HepG2 (cell line): ENCODE measurements around the gene RASL12. TPM values are rescaled to one million over a fixed set of nuclear protein-coding genes. Genes with fewer than 3 reads are reported as not detected.

Source experiments
- BRD4 ChIP-seq: sonication (generic); formaldehyde crosslinking; IDR thresholded peaks from 2 replicates; pipeline ENCODE4 v1.4.0; 2020; ENCODE audit warnings: missing genetic modification reagents
- CHD4 ChIP-seq: fragments of 200-600 bp; sonication (generic); IDR thresholded peaks from 2 replicates; pipeline ENCODE4 v1.7.0; 2017; ENCODE audit warnings: mild to moderate bottlenecking, low read length, borderline replicate concordance
- DNMT1 ChIP-seq: sonication (generic); formaldehyde crosslinking; IDR thresholded peaks from 2 replicates; pipeline ENCODE4 v1.5.1; 2020; ENCODE audit warnings: mild to moderate bottlenecking, missing genetic modification reagents
- EEA1 ChIP-seq: sonication (generic); formaldehyde crosslinking; IDR thresholded peaks from 2 replicates; pipeline ENCODE4 v1.5.1; 2020; ENCODE audit warnings: mild to moderate bottlenecking, missing genetic modification reagents, borderline replicate concordance
- IKZF1 ChIP-seq: fragments of 450-650 bp; IDR thresholded peaks from 2 replicates; pipeline ENCODE4 v1.7.1; 2016
- IKZF4 ChIP-seq: sonication (generic); formaldehyde crosslinking; IDR thresholded peaks from 2 replicates; pipeline ENCODE4 v1.5.1; 2020; ENCODE audit warnings: borderline replicate concordance, mild to moderate bottlenecking, low read depth, missing genetic modification reagents; ENCODE audit errors: not compliant biosample characterization
- NCOA1 ChIP-seq: sonication (generic); formaldehyde crosslinking; IDR thresholded peaks from 2 replicates; pipeline ENCODE4 v1.9.0; 2021; ENCODE audit warnings: missing genetic modification reagents
- NFYB ChIP-seq: sonication (generic); formaldehyde crosslinking; IDR thresholded peaks from 2 replicates; pipeline ENCODE4 v1.4.0; 2020; ENCODE audit warnings: missing genetic modification reagents
- RAD51 ChIP-seq: fragments of 450-650 bp; IDR thresholded peaks from 2 replicates; pipeline ENCODE4 v1.6.1; 2016; ENCODE audit warnings: borderline replicate concordance
- RCOR2 ChIP-seq: IDR thresholded peaks from 2 replicates; pipeline ENCODE4 v1.6.1; 2016; ENCODE audit warnings: missing biosample characterization, missing genetic modification reagents
- SMC3 ChIP-seq: IDR thresholded peaks from 2 replicates; pipeline ENCODE4 v1.6.1; 2011; ENCODE audit warnings: low read length, improper control_type of control experiment
- TEAD3 ChIP-seq: optimal IDR thresholded peaks from 2 replicates; pipeline ENCODE3; 2016; ENCODE audit warnings: borderline replicate concordance
- ZNF138 ChIP-seq: sonication (generic); formaldehyde crosslinking; IDR thresholded peaks from 2 replicates; pipeline ENCODE4 v1.5.0; 2020; ENCODE audit warnings: mild to moderate bottlenecking, low read depth, missing genetic modification reagents
- ZNF432 ChIP-seq: sonication (generic); formaldehyde crosslinking; IDR thresholded peaks from 2 replicates; pipeline ENCODE4 v1.5.0; 2020; ENCODE audit warnings: missing genetic modification reagents, mild to moderate bottlenecking, borderline replicate concordance
- ZNF484 ChIP-seq: sonication (generic); formaldehyde crosslinking; IDR thresholded peaks from 2 replicates; pipeline ENCODE4 v1.5.1; 2020; ENCODE audit warnings: mild to moderate bottlenecking, low read depth, missing genetic modification reagents, borderline replicate concordance
- ZNF496 ChIP-seq: sonication (generic); formaldehyde crosslinking; IDR thresholded peaks from 2 replicates; pipeline ENCODE4 v1.8.1; 2023; ENCODE audit warnings: mild to moderate bottlenecking, moderate library complexity, missing genetic modification reagents; ENCODE audit not compliant: insufficient replicate concordance
- ZNF652 ChIP-seq: IDR thresholded peaks from 2 replicates; pipeline ENCODE4 v1.6.1; 2016; ENCODE audit warnings: low read depth, borderline replicate concordance
- polyA plus RNA-seq, 8 experiments: library from polyadenylated mRNA; depleted of rRNA in 3 of 8; stranded (reverse) in 7 of 8; unstranded in 1 of 8; fragments of >200 nt; fragmentation: Illumina TruSeq in 4 of 8; extraction: Trizol in 4 of 8; gene quantifications; 2 replicates each; pipeline versions ENCODE4 v1.2.1 to v1.2.3, GENCODE V29; 2011 to 2016; ENCODE audit warnings: low read depth in 4 of 8, missing spikeins in 1 of 8, mixed read lengths in 1 of 8; ENCODE audit not compliant: insufficient read depth in 1 of 8
- total RNA-seq, 5 experiments: library from RNA; depleted of rRNA; stranded (reverse); fragments of >200 nt; fragmentation: Illumina TruSeq; extraction: Trizol; gene quantifications; 2 replicates each; pipeline ENCODE4 v1.2.3, GENCODE V29; 2016; ENCODE audit warnings: low read depth in 1 of 5
- TF ChIP-seq, protein P1 (sequence below): sonication (generic); formaldehyde crosslinking; conservative IDR thresholded peaks from 2 replicates; pipeline ENCODE4 v1.4.0; 2020; ENCODE audit warnings: missing genetic modification reagents
- TF ChIP-seq, protein P2 (sequence below), 2 experiments: IDR thresholded peaks; 2 replicates each; pipeline ENCODE4 v1.6.1; 2011 to 2012; ENCODE audit warnings: low read length in 2 of 2, borderline replicate concordance in 1 of 2, low read depth in 1 of 2, mild to moderate bottlenecking in 1 of 2, moderate library complexity in 1 of 2
- TF ChIP-seq, protein P3 (sequence below): sonication (generic); formaldehyde crosslinking; IDR thresholded peaks from 2 replicates; pipeline ENCODE4 v1.8.1; 2022; ENCODE audit warnings: mild to moderate bottlenecking, missing genetic modification reagents
- TF ChIP-seq, protein P4 (sequence below): sonication (generic); formaldehyde crosslinking; IDR thresholded peaks from 2 replicates; pipeline ENCODE4; 2020; ENCODE audit warnings: missing genetic modification reagents, mild to moderate bottlenecking, borderline replicate concordance

The RASL12 gene
- total and polyA plus RNA-seq, 2 of the 13 experiments (the other 11 are each of a cell fraction or from before 2014, with no cell fraction given): 0.16 to 0.55 TPM

DNA sequence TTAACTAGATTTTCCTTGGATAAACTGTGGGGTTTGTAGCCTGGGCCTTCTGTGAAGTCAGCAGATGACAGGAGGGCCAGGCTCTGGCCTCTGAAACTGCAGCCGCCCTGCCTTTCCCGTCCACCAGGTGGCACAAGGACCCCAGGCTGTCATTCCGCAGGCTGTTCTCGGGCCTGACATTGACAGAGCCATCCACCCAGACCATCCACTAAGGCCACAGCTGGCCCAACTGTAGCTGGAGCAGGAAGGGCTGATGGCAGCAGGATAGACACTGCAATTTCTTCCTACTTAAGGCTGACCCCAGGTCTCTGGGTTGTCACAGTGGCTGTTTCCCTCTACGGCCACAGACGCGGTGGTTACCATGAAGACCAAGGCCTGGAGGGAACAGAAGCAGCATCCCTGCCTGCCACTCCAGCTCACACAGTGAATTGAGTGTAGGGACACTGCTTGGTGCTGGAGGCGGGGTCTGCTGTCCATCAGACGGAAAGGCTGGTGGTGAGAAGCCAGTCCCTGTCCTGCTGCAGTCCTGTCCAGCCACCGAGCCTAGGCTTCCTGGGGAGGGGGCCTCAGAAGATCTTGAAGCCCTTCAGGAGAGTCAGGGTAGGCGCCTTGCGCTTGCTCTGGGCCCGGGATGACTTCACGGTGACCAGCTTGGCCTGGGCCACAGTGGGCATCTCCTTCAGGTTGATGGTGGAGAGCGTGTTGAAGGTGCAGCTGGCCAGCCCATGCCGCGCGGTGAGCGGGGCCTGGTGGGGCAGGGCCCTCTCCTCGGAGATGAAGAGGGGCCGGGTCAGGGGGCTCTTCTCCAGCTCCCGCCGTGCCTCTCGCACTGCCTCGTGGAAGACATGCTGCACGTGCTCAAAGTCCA lies 13.2 kb downstream of the RASL12 start (continued):
- TF ChIP-seq, protein P1, sequence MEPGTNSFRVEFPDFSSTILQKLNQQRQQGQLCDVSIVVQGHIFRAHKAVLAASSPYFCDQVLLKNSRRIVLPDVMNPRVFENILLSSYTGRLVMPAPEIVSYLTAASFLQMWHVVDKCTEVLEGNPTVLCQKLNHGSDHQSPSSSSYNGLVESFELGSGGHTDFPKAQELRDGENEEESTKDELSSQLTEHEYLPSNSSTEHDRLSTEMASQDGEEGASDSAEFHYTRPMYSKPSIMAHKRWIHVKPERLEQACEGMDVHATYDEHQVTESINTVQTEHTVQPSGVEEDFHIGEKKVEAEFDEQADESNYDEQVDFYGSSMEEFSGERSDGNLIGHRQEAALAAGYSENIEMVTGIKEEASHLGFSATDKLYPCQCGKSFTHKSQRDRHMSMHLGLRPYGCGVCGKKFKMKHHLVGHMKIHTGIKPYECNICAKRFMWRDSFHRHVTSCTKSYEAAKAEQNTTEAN (CRISPR knock-in tag): no peak
- TF ChIP-seq BRD4 (no peak), ZNF138 (CRISPR knock-in tag) (no peak), ZNF496 (no peak), NCOA1 (no peak; the same call in 1 of the 2 replicates), CHD4 (no peak), NFYB (no peak), IKZF4 (CRISPR knock-in tag) (no peak), ZNF652 (CRISPR knock-in tag) (no peak), IKZF1 (no peak), SMC3 (peak; percentile 98), DNMT1 (CRISPR knock-in tag) (no peak), RAD51 (no peak), RCOR2 (CRISPR knock-in tag) (no peak), ZNF432 (no peak), TEAD3 (CRISPR knock-in tag) (peak; percentile 68), EEA1 (CRISPR knock-in tag) (no peak), ZNF484 (no peak)
- TF ChIP-seq, protein P2, sequence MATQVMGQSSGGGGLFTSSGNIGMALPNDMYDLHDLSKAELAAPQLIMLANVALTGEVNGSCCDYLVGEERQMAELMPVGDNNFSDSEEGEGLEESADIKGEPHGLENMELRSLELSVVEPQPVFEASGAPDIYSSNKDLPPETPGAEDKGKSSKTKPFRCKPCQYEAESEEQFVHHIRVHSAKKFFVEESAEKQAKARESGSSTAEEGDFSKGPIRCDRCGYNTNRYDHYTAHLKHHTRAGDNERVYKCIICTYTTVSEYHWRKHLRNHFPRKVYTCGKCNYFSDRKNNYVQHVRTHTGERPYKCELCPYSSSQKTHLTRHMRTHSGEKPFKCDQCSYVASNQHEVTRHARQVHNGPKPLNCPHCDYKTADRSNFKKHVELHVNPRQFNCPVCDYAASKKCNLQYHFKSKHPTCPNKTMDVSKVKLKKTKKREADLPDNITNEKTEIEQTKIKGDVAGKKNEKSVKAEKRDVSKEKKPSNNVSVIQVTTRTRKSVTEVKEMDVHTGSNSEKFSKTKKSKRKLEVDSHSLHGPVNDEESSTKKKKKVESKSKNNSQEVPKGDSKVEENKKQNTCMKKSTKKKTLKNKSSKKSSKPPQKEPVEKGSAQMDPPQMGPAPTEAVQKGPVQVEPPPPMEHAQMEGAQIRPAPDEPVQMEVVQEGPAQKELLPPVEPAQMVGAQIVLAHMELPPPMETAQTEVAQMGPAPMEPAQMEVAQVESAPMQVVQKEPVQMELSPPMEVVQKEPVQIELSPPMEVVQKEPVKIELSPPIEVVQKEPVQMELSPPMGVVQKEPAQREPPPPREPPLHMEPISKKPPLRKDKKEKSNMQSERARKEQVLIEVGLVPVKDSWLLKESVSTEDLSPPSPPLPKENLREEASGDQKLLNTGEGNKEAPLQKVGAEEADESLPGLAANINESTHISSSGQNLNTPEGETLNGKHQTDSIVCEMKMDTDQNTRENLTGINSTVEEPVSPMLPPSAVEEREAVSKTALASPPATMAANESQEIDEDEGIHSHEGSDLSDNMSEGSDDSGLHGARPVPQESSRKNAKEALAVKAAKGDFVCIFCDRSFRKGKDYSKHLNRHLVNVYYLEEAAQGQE (IDR thresholded peaks at IDR 0.05; ENCODE audit: borderline replicate concordance in 1 of 2, low read depth in 1 of 2, low read length in 2 of 2): no peak
- TF ChIP-seq, protein P3, sequence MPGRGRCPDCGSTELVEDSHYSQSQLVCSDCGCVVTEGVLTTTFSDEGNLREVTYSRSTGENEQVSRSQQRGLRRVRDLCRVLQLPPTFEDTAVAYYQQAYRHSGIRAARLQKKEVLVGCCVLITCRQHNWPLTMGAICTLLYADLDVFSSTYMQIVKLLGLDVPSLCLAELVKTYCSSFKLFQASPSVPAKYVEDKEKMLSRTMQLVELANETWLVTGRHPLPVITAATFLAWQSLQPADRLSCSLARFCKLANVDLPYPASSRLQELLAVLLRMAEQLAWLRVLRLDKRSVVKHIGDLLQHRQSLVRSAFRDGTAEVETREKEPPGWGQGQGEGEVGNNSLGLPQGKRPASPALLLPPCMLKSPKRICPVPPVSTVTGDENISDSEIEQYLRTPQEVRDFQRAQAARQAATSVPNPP (CRISPR knock-in tag): no peak
- TF ChIP-seq, protein P4, sequence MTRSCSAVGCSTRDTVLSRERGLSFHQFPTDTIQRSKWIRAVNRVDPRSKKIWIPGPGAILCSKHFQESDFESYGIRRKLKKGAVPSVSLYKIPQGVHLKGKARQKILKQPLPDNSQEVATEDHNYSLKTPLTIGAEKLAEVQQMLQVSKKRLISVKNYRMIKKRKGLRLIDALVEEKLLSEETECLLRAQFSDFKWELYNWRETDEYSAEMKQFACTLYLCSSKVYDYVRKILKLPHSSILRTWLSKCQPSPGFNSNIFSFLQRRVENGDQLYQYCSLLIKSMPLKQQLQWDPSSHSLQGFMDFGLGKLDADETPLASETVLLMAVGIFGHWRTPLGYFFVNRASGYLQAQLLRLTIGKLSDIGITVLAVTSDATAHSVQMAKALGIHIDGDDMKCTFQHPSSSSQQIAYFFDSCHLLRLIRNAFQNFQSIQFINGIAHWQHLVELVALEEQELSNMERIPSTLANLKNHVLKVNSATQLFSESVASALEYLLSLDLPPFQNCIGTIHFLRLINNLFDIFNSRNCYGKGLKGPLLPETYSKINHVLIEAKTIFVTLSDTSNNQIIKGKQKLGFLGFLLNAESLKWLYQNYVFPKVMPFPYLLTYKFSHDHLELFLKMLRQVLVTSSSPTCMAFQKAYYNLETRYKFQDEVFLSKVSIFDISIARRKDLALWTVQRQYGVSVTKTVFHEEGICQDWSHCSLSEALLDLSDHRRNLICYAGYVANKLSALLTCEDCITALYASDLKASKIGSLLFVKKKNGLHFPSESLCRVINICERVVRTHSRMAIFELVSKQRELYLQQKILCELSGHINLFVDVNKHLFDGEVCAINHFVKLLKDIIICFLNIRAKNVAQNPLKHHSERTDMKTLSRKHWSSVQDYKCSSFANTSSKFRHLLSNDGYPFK (CRISPR knock-in tag): no peak
